ENCODE results near the gene UBE2M. TPM values are rescaled to one million over a fixed set of nuclear protein-coding genes. Genes with fewer than 3 reads are reported as not detected.
"Not testable (repeated sequence)": the region's sequence is repeated elsewhere in the genome, so short reads cannot be mapped to it uniquely, and the experiment has no call there.

The UBE2M gene
- total and polyA plus RNA-seq, 10 donors = 19.1 to 66.9 (median 40.4) TPM

DNA sequence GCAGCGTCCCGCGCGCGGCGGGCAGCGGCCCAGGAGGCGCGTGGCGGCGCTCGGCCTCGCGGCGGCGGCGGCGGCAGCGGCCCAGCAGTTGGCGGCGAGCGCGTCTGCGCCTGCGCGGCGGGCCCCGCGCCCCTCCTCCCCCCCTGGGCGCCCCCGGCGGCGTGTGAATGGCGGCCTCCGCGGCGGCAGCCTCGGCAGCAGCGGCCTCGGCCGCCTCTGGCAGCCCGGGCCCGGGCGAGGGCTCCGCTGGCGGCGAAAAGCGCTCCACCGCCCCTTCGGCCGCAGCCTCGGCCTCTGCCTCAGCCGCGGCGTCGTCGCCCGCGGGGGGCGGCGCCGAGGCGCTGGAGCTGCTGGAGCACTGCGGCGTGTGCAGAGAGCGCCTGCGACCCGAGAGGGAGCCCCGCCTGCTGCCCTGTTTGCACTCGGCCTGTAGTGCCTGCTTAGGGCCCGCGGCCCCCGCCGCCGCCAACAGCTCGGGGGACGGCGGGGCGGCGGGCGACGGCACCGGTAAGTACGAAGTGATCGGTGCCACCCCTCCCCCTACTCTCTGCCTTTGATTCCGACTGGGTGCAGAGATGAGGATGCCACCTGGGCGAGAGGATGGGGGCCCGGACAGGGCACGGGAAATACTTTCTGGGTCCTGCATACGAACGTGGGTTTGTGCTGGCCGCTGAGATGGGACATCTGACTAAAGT is 13.7 kb downstream of the UBE2M start:
- TF ChIP-seq POLR2A (IDR thresholded peaks at IDR 0.05) (no peak), POLR2AphosphoS5 (IDR thresholded peaks at IDR 0.05) (no peak)
- TF ChIP-seq, protein P1, sequence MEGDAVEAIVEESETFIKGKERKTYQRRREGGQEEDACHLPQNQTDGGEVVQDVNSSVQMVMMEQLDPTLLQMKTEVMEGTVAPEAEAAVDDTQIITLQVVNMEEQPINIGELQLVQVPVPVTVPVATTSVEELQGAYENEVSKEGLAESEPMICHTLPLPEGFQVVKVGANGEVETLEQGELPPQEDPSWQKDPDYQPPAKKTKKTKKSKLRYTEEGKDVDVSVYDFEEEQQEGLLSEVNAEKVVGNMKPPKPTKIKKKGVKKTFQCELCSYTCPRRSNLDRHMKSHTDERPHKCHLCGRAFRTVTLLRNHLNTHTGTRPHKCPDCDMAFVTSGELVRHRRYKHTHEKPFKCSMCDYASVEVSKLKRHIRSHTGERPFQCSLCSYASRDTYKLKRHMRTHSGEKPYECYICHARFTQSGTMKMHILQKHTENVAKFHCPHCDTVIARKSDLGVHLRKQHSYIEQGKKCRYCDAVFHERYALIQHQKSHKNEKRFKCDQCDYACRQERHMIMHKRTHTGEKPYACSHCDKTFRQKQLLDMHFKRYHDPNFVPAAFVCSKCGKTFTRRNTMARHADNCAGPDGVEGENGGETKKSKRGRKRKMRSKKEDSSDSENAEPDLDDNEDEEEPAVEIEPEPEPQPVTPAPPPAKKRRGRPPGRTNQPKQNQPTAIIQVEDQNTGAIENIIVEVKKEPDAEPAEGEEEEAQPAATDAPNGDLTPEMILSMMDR (IDR thresholded peaks at IDR 0.05 in 8 of 11, conservative IDR thresholded peaks at IDR 0.05 in 3 of 11) = no peak
- Histone ChIP-seq H3K27ac (peak overlapping the region; percentile 88 to 99 (median 96)), H3K36me3 (peaks cover 11 to 45% (median 32%) of the 10 kb centered on the region in 6 donors), H3K9me3 (no peaks in the 10 kb centered on the region), H3K4me1 (peaks cover 23 to 57% (median 36%) of the 10 kb centered on the region in 6 donors), H3K4me3 (peak overlapping the region; percentile 82 to 99 (median 92)), H3K27me3 (replicated peaks in 1 of 7) (peaks cover 0 to 4% (median 0%) of the 10 kb centered on the region in 7 donors)
- no peak for DNase-seq
- 0 to 1% (median 0%) methylated on average over 30 to 92 of the region's 92 CpGs for WGBS, 5 donors
- intact Hi-C loops (cut with DNase I; ENCODE audit: low total_unique reads) = no loop called here

DNA sequence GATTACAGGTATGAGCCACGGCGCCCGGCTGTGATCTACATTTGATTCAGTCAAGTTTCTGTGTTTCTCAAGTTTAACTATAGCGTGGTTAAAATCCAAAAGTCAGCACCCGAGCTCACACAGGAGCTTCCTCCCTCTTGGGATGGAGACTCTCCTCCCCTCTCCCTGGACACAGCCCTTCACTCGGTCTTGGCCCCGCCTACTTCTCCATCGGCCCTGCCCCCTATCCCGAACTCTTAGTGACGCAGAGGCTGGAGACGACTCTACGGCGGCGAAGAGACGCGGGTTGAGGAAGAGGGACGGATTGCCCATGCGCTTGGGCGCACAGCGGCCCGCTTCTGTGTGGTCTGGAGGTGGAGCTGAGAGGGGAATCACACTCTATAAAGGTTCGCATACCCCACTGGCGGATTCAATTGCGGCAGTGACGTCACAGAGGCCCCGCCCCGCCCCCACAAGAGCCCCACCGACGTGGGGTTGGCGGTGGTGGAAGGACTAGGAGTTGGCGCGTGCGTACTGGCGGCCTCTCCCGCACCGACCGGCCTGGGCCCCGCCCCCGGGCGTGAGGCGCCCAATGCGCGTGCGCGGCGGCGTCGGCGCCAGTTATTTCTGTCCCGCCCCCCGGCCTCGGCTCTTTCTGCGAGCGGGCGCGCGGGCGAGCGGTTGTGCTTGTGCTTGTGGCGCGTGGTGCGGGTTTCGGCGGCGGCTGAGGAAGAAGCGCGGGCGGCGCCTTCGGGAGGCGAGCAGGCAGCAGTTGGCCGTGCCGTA is 14.4 kb downstream of the UBE2M start, which contains the start of gene TRIM28:
TRIM28 (plus strand) TSS at position 239 of the 765 bp plus-strand sequence. CDS start 694 bp downstream, outside the sequence.
- Histone ChIP-seq H3K36me3 (peaks cover 5 to 38% (median 25%) of the 10 kb centered on the region in 6 donors), H3K27me3 (replicated peaks in 1 of 7) (peaks cover 0 to 4% (median 0%) of the 10 kb centered on the region in 7 donors), H3K4me1 (peaks cover 23 to 51% (median 32%) of the 10 kb centered on the region in 6 donors), H3K4me3 (peak within 1 kb of the TSS; percentile 82 to 99 (median 92)), H3K27ac (peak within 1 kb of the TSS; percentile 88 to 99 (median 96)), H3K9me3 (no peaks in the 10 kb centered on the region)
- intact Hi-C loops (cut with DNase I; ENCODE audit: low total_unique reads) = no loop called here
- TF ChIP-seq POLR2A (IDR thresholded peaks at IDR 0.05) (peak; percentile 94 to 97 (median 95)), POLR2AphosphoS5 (IDR thresholded peaks at IDR 0.05) (peak; percentile 99 to 100 (median 100))
- TF ChIP-seq, protein P1 (IDR thresholded peaks at IDR 0.05 in 8 of 11, conservative IDR thresholded peaks at IDR 0.05 in 3 of 11) = peak in 4 of 11 experiments; percentile 6 to 14 (median 12)
- 0 to 1% (median 1%) methylated on average over 47 to 73 of the region's 73 CpGs for WGBS, 5 donors
- DNase-seq = peak; percentile 100

DNA sequence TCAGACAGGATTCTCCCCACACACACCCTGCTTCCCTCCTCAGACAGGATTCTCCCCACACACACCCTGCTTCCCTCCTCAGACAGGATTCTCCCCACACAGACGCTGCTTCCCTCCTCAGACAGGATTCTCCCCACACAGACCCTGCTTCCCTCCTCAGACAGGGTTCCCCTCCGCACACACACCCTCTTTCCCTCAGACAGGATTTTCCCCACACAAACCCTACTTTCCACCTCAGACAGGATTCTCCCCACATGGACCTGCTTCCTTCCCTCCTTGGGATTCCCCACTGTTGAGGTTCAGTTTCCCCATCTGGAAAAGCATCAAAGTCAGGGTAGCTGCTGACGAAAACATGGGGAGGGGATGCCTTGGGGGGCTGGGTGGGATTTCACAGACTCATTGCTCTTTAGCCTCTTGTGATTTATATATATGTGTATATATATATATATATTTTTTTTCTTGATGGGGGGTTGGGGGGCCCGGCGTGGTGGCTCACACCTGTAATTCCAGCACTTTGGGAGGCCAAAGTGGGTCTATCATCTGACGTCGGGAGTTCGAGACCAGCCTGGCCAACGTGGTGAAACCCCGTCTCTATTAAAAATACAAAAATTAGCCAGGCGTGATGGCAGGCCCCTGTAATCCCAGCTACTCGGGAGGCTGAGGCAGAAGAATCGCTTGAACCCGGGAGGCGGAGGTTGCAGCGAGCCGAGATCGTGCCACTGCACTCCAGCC is 15.6 kb downstream of the UBE2M start:
- DNase-seq; intact Hi-C loops (cut with DNase I; ENCODE audit: low total_unique reads); H3K9me3 ChIP-seq: not testable (repeated sequence)
- peaks cover 0 to 26% (median 13%) of the 10 kb centered on the region in 6 donors for H3K36me3 ChIP-seq
- H3K27me3 ChIP-seq (replicated peaks in 1 of 7) = peaks cover 0 to 15% (median 10%) of the 10 kb centered on the region in 7 donors
- 82 to 90% (median 86%) methylated on average over 18 of the region's 18 CpGs for WGBS, 5 donors
- H3K4me3 ChIP-seq = peak overlapping the region in 4 of 8 donors; percentile 91 to 99 (median 93)
- H3K4me1 ChIP-seq = peaks cover 26 to 50% (median 43%) of the 10 kb centered on the region in 6 donors
- H3K27ac ChIP-seq = peak overlapping the region; percentile 88 to 99 (median 96)

DNA sequence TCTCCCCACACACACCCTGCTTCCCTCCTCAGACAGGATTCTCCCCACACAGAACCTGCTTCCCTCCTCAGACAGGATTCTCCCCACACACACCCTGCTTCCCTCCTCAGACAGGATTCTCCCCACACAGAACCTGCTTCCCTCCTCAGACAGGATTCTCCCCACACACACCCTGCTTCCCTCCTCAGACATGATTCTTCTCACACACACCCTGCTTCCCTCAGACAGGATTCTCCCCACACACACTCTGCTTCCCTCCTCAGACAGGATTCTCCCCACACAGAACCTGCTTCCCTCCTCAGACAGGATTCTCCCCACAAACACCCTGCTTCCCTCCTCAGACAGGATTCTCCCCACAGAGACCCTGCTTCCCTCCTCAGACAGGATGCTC is 19.2 kb downstream of the UBE2M start:
- Histone ChIP-seq H3K27me3 (replicated peaks in 1 of 7) (peaks cover 0 to 32% (median 17%) of the 10 kb centered on the region in 7 donors), H3K4me1 (peaks cover 4 to 25% (median 20%) of the 10 kb centered on the region in 6 donors)
- intact Hi-C loops (cut with DNase I; ENCODE audit: low total_unique reads); H3K9me3 ChIP-seq; DNase-seq; H3K36me3 ChIP-seq; H3K27ac ChIP-seq; H3K4me3 ChIP-seq: not testable (repeated sequence)
